ENCODE results near the gene KAZALD1.

GRCh38 chr10:101035314-101035713 is 26.5 kb upstream of the KAZALD1 start:
- no peak for TF ChIP-seq EZH2phosphoT487 (IDR thresholded peaks at IDR 0.05; ENCODE audit: low read depth)
- TF ChIP-seq, protein P1, sequence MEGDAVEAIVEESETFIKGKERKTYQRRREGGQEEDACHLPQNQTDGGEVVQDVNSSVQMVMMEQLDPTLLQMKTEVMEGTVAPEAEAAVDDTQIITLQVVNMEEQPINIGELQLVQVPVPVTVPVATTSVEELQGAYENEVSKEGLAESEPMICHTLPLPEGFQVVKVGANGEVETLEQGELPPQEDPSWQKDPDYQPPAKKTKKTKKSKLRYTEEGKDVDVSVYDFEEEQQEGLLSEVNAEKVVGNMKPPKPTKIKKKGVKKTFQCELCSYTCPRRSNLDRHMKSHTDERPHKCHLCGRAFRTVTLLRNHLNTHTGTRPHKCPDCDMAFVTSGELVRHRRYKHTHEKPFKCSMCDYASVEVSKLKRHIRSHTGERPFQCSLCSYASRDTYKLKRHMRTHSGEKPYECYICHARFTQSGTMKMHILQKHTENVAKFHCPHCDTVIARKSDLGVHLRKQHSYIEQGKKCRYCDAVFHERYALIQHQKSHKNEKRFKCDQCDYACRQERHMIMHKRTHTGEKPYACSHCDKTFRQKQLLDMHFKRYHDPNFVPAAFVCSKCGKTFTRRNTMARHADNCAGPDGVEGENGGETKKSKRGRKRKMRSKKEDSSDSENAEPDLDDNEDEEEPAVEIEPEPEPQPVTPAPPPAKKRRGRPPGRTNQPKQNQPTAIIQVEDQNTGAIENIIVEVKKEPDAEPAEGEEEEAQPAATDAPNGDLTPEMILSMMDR (IDR thresholded peaks at IDR 0.05; ENCODE audit: low read depth, low read length): no peak

All from OCI-LY3 (cell line).